ENCODE data around the gene SPTBN1. TPM values are rescaled to one million over a fixed set of nuclear protein-coding genes. Genes with fewer than 3 reads are reported as not detected.

Gene SPTBN1
- total and polyA plus RNA-seq, 2 experiments from 2014 or later: 57.7 to 187 TPM

- in situ Hi-C loops (cut with MboI): no loop called here
- H4K20me1 ChIP-seq (ENCODE audit: insufficient read depth): 0 out of 2 replicates have a peak, but pooled peaks cover 5% of the 10 kb centered on the region
- H3K9me2 ChIP-seq (ENCODE audit: insufficient read depth): no peaks in the 10 kb centered on the region
- peaks cover 27% of the 10 kb centered on the region for H3K4me1 ChIP-seq (ENCODE audit: insufficient read depth)
- no peaks in the 10 kb centered on the region for H3K27me3 ChIP-seq (replicated peaks; ENCODE audit: insufficient read depth)
- H3K9me3 ChIP-seq (ENCODE audit: low read depth): no peaks in the 10 kb centered on the region
- no peak for TF ChIP-seq EZH2phosphoT487 (IDR thresholded peaks at IDR 0.05; ENCODE audit: insufficient read depth, low read depth)
- TF ChIP-seq EZH2 (IDR thresholded peaks at IDR 0.05; ENCODE audit: insufficient read depth, poor library complexity, severe bottlenecking): no peak
- peaks cover 10% of the 10 kb centered on the region; the same call in 1 of the 2 replicates for H3F3A ChIP-seq (ENCODE audit: insufficient read depth)
- no peak overlapping the region for H3K9ac ChIP-seq
- no peak overlapping the region for H2AFZ ChIP-seq
- 98 to 99% methylated on average over 14 of the region's 14 CpGs for WGBS, 2 experiments (ENCODE audit: low coverage in 1 of 2, low lambda C conversion rate in 2 of 2, missing lambda C conversion rate in 2 of 2)
- no peak overlapping the region for H3K4me2 ChIP-seq (ENCODE audit: unreplicated experiment)
- 0 out of 2 replicates have a peak, but pooled peaks cover 5% of the 10 kb centered on the region for H3K36me3 ChIP-seq (ENCODE audit: low read depth)
- peak; percentile 34 for DNase-seq
- H3K27ac ChIP-seq: no peak overlapping the region
- H3K79me2 ChIP-seq (ENCODE audit: insufficient read depth): peaks cover 99% of the 10 kb centered on the region
- no peak overlapping the region for H3K4me3 ChIP-seq
These were observed 142.5 kb downstream of the SPTBN1 start for GRCh38 chr2:54598347-54599325.

- H4K20me1 ChIP-seq (ENCODE audit: insufficient read depth): 0 out of 2 replicates have a peak, but pooled peaks cover 5% of the 10 kb centered on the region
- no peaks in the 10 kb centered on the region for H3K9me3 ChIP-seq (ENCODE audit: low read depth)
- in situ Hi-C loops (cut with MboI): no loop called here
- peaks cover 99% of the 10 kb centered on the region for H3K79me2 ChIP-seq (ENCODE audit: insufficient read depth)
- H3K9ac ChIP-seq: no peak overlapping the region
- DNase-seq: no peak
- WGBS, 2 experiments (ENCODE audit: low coverage in 1 of 2, low lambda C conversion rate in 2 of 2, missing lambda C conversion rate in 2 of 2): 89 to 92% methylated on average over 5 of the region's 5 CpGs
- H3K27ac ChIP-seq: no peak overlapping the region
- no peaks in the 10 kb centered on the region for H3K9me2 ChIP-seq (ENCODE audit: insufficient read depth)
- no peak for TF ChIP-seq EZH2 (IDR thresholded peaks at IDR 0.05; ENCODE audit: insufficient read depth, poor library complexity, severe bottlenecking)
- no peak for TF ChIP-seq EZH2phosphoT487 (IDR thresholded peaks at IDR 0.05; ENCODE audit: insufficient read depth, low read depth)
- H3K4me1 ChIP-seq (ENCODE audit: insufficient read depth): peaks cover 27% of the 10 kb centered on the region
- H3K27me3 ChIP-seq (replicated peaks; ENCODE audit: insufficient read depth): no peaks in the 10 kb centered on the region
- H3F3A ChIP-seq (ENCODE audit: insufficient read depth): peaks cover 10% of the 10 kb centered on the region; the same call in 1 of the 2 replicates
- H3K36me3 ChIP-seq (ENCODE audit: low read depth): 0 out of 2 replicates have a peak, but pooled peaks cover 5% of the 10 kb centered on the region
- no peak overlapping the region for H3K4me2 ChIP-seq (ENCODE audit: unreplicated experiment)
- H3K4me3 ChIP-seq: no peak overlapping the region
- no peak overlapping the region for H2AFZ ChIP-seq
These were observed 143.2 kb downstream of the SPTBN1 start for GRCh38 chr2:54599326-54599710.

- 39 to 50% methylated on average over 4 of the region's 4 CpGs for WGBS, 2 experiments (ENCODE audit: low coverage in 1 of 2, low lambda C conversion rate in 2 of 2, missing lambda C conversion rate in 2 of 2)
- Histone ChIP-seq H4K20me1 (ENCODE audit: insufficient read depth) (0 out of 2 replicates have a peak, but pooled peaks cover 5% of the 10 kb centered on the region), H3K27ac (peak overlapping the region; percentile 28; the same call in 1 of the 2 replicates)
These were observed 143.8 kb downstream of the SPTBN1 start for GRCh38 chr2:54599914-54600313.

GRCh38 chr2:54601339-54601738 is 145.2 kb downstream of the SPTBN1 start:
- H4K20me1 ChIP-seq (ENCODE audit: insufficient read depth): 0 out of 2 replicates have a peak, but pooled peaks cover 5% of the 10 kb centered on the region
- peaks cover 10% of the 10 kb centered on the region for H3F3A ChIP-seq (ENCODE audit: insufficient read depth)
- DNase-seq: peak; percentile 44
- H3K79me2 ChIP-seq (ENCODE audit: insufficient read depth): peaks cover 100% of the 10 kb centered on the region
- WGBS, 2 experiments (ENCODE audit: low coverage in 1 of 2, low lambda C conversion rate in 2 of 2, missing lambda C conversion rate in 2 of 2): 30 to 33% methylated on average over 2 of the region's 2 CpGs
- H2AFZ ChIP-seq: no peak overlapping the region
- H3K4me1 ChIP-seq (ENCODE audit: insufficient read depth): peaks cover 33% of the 10 kb centered on the region
- TF ChIP-seq EZH2phosphoT487 (IDR thresholded peaks at IDR 0.05; ENCODE audit: insufficient read depth, low read depth) (no peak), EZH2 (IDR thresholded peaks at IDR 0.05; ENCODE audit: insufficient read depth, poor library complexity, severe bottlenecking) (no peak)
- H3K4me3 ChIP-seq: no peak overlapping the region
- no peaks in the 10 kb centered on the region for H3K9me2 ChIP-seq (ENCODE audit: insufficient read depth)
- in situ Hi-C loops (cut with MboI): no loop called here
- H3K9me3 ChIP-seq (ENCODE audit: low read depth): no peaks in the 10 kb centered on the region
- H3K4me2 ChIP-seq (ENCODE audit: unreplicated experiment): no peak overlapping the region
- H3K36me3 ChIP-seq (ENCODE audit: low read depth): 0 out of 2 replicates have a peak, but pooled peaks cover 5% of the 10 kb centered on the region
- no peak overlapping the region for H3K27ac ChIP-seq
- H3K9ac ChIP-seq: no peak overlapping the region
- H3K27me3 ChIP-seq (replicated peaks; ENCODE audit: insufficient read depth): no peaks in the 10 kb centered on the region

More at GRCh38 chr2:54599914-54600313, 143.8 kb downstream of the SPTBN1 start:
- H3K4me2 ChIP-seq (ENCODE audit: unreplicated experiment): no peak overlapping the region
- TF ChIP-seq EZH2phosphoT487 (IDR thresholded peaks at IDR 0.05; ENCODE audit: insufficient read depth, low read depth) (no peak), EZH2 (IDR thresholded peaks at IDR 0.05; ENCODE audit: insufficient read depth, poor library complexity, severe bottlenecking) (no peak)
- H3K9me3 ChIP-seq (ENCODE audit: low read depth): no peaks in the 10 kb centered on the region
- H3K9ac ChIP-seq: no peak overlapping the region
- H3F3A ChIP-seq (ENCODE audit: insufficient read depth): peaks cover 10% of the 10 kb centered on the region; the same call in 1 of the 2 replicates
- H3K36me3 ChIP-seq (ENCODE audit: low read depth): 0 out of 2 replicates have a peak, but pooled peaks cover 5% of the 10 kb centered on the region
- no peak overlapping the region for H3K4me3 ChIP-seq
- peak; percentile 59 for DNase-seq
- no peak overlapping the region for H2AFZ ChIP-seq
- in situ Hi-C loops (cut with MboI): no loop called here
- no peaks in the 10 kb centered on the region for H3K27me3 ChIP-seq (replicated peaks; ENCODE audit: insufficient read depth)
- H3K4me1 ChIP-seq (ENCODE audit: insufficient read depth): peaks cover 27% of the 10 kb centered on the region
- H3K79me2 ChIP-seq (ENCODE audit: insufficient read depth): peaks cover 100% of the 10 kb centered on the region
- no peaks in the 10 kb centered on the region for H3K9me2 ChIP-seq (ENCODE audit: insufficient read depth)

Data from GM23248 (cell line).